HG03432 (cell line): Measurements from ENCODE around the gene AP4B1.
"Not testable (repeated sequence)": the region's sequence is repeated elsewhere in the genome, so short reads cannot be mapped to it uniquely, and the experiment has no call there.

Source experiments
- ATAC-seq: cut with Tn5 transposase; IDR thresholded peaks from one replicate; pipeline ENCODE4 v1.9.1; 2021; ENCODE audit warnings: mild to moderate bottlenecking, moderate library complexity; ENCODE audit not compliant: unreplicated experiment

The AP4B1 gene

DNA sequence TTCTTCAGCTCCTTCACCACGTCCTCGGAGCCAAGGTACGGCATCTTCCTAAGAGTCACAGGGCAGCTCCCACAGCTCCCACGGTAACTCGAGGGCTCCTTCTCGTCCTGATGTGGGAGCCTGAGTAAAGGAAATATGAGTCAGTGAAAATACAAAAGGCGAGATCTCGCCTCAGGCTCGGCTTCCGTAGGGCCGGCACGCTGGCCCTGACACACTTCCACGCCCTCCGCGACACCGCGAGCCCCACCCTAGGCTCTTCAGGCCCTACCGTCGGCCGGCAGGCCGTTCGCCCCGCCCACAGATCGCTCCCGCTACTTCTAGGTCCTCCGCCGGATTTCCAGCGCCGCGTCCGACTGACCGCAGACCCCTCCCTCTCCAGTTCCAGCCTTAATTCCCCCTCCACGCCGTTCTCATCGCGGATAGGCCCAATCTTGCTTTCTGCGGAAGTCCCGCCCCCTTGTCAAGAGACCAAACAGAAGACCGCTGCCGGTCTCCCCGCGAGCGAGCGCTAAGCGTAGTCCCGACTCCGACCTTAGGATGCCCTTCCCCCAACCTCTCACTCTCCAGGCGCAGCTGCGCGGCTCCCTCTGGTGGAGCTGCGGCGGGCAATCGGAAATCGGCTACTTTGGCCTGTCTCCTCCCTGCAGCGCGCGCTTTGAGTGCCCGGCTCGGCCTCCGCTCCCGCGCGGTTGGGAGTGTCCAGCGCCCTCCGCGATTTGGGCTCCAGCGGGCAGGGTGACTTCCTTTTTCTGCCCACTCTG, at the start of gene AP4B1, which contains the start of gene DCLRE1B:
TSS of gene AP4B1 (minus strand) at position 126 of the 761 bp plus-strand sequence. CDS start at position 44, 82 bp downstream.
TSS of gene DCLRE1B (plus strand) at position 653 of the 761 bp plus-strand sequence. CDS start 261 bp downstream, outside the sequence.
- peak; percentile 92 for ATAC-seq

GRCh38 chr1:113951719-113952118, 47.1 kb upstream of the AP4B1 start:
- no peak for ATAC-seq

- no peak for ATAC-seq
Measured at GRCh38 chr1:113950908-113951307, 46.3 kb upstream of the AP4B1 start.

- ATAC-seq, result no peak
Measured at GRCh38 chr1:113949007-113949406, 44.4 kb upstream of the AP4B1 start.

- ATAC-seq, result not testable (repeated sequence)
Measured at GRCh38 chr1:113948151-113948550, 43.6 kb upstream of the AP4B1 start.

GRCh38 chr1:113947388-113948107, 42.9 kb upstream of the AP4B1 start:
- ATAC-seq, result no peak

- no peak for ATAC-seq
Measured at GRCh38 chr1:113946678-113947387, 42.2 kb upstream of the AP4B1 start.

DNA sequence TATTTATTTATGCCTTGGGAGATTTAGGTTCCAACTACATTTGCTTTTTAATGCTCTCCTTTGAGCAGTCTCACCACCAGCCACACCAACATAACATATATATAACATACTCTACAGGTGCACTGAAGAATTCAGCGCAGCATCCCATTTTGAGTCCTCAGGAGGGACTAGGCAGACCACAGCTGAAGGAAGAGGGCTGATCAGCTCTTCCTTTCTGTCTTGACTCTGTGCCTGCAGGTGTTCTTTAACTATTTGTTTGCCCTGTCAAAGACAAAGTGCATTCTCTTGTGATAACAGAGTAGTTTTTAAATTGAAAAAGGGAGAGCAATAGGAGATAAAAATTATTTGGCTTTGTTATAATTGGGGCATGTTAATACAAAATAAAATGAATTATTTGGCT, 41.5 kb upstream of the AP4B1 start:
- no peak for ATAC-seq

DNA sequence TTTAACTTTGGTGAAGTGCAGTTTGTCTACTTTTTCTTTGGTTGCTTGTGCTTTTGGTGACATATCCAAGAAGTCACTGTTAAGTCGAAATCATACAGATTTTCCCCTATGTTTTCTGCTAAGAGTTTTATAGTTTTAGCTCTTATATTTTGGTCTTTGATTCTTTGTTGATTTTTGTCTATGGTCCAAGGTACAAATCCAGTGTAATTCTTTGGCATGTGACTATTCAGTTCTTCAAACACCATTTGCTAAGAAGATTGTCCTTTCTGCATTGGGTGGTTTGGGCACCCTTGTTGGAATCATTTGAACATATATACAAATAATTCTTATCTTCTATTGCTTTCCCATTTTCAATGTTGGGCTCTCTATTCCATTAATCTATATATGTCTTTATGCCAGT, 40.7 kb upstream of the AP4B1 start:
- ATAC-seq, result no peak

DNA sequence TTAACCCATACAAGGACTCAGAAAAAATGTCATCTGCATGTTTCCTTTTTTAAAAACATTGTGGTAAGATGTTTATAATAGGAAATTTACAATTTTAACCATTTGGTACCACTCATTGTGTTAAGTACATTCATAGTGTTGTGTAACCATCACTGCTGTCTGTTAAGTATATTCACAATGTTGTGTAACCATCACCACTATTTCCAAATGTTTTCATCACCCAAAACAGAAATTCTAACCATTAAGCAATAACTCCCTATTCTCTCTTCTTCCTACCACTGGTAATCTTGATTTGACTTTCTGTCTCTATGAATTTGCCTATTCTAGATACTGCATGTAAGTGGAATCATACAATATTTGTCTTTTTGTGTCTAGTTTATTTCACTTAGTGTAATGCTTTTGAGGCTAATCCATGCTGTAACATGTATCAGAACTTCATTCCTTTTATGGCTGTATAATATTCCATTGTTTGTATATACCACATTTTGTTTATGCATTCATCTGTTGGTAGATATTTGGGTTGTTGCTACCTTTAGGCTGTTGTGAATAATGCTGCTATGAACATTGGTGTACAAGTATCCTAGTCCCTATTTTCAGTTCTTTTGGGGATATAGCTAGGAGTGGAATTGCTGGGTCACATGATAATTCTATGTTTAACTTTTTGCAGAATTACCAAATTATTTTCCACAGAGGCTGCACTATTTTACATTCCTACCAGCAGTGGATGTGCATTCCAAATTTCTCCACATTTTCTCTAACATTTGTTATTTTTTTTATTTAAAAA, 38.6 kb upstream of the AP4B1 start:
- no peak for ATAC-seq

DNA sequence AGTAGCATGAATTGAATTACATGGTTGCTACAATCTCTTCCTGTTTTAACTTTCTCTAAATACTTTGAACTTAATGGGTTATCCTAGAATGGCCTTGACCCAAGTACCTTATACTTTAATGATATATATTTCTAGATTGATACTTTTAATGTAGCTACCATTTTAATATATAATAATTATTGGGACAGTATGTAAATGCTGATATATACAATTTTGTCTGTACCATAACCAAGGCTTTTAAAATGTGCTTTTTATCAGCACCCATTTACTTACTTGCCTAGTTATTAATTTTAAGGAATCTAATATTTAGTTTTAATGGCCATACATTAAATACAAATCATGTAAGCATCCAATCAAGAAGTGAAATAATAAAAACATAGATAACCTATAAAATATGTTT, 37.9 kb upstream of the AP4B1 start:
- no peak for ATAC-seq

- no peak for ATAC-seq
Measured at GRCh38 chr1:113941245-113941559, 36.6 kb upstream of the AP4B1 start.

DNA sequence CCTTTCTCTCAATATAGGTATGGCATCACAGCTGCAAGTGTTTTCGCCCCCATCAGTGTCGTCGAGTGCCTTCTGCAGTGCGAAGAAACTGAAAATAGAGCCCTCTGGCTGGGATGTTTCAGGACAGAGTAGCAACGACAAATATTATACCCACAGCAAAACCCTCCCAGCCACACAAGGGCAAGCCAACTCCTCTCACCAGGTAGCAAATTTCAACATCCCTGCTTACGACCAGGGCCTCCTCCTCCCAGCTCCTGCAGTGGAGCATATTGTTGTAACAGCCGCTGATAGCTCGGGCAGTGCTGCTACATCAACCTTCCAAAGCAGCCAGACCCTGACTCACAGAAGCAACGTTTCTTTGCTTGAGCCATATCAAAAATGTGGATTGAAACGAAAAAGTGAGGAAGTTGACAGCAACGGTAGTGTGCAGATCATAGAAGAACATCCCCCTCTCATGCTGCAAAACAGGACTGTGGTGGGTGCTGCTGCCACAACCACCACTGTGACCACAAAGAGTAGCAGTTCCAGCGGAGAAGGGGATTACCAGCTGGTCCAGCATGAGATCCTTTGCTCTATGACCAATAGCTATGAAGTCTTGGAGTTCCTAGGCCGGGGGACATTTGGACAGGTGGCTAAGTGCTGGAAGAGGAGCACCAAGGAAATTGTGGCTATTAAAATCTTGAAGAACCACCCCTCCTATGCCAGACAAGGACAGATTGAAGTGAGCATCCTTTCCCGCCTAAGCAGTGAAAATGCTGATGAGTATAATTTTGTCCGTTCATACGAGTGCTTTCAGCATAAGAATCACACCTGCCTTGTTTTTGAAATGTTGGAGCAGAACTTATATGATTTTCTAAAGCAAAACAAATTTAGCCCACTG, 36.0 kb upstream of the AP4B1 start:
- ATAC-seq, result peak; percentile 75

DNA sequence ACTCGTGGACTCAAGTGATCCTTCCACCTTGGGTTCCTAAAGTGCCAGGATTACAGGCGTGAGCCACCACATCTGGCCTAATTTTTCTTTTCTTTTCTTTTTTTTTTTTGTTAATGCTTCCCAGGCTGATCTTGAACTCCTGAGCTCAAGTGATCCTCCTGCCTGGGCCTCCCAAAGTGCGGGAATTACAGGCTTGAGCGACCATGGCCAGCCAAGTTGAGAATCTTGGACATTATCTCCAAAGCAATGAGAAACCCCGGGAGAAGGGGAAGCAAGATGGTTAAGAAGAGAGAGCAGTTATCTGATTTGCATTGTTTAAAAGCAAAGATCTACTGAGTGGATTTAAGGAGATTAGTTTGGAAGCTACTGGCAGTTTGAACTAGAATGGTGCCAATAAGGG, 33.6 kb upstream of the AP4B1 start:
- ATAC-seq, result no peak

GRCh38 chr1:113937146-113937545, 32.5 kb upstream of the AP4B1 start:
- no peak for ATAC-seq

GRCh38 chr1:113935970-113936369, 31.4 kb upstream of the AP4B1 start:
- no peak for ATAC-seq

DNA sequence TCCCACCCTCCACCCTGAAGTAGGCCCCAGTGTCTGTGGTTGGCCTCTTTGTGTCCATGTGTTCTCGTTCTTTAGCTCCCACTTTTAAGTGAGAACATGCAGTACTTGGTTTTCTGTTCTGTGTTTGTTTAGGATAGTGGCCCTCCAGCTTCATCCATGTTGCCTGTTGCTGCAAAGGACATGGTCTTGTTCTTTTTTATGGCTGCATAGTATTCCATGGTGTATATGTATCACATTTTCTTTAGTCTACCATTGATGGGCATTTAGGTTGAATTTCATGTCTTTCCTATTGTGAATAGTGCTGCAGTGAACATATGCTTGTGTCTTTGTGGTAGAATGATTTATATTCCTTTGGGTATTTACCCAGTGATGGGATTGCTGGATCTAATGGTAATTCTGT, 30.6 kb upstream of the AP4B1 start:
- ATAC-seq, result no peak

DNA sequence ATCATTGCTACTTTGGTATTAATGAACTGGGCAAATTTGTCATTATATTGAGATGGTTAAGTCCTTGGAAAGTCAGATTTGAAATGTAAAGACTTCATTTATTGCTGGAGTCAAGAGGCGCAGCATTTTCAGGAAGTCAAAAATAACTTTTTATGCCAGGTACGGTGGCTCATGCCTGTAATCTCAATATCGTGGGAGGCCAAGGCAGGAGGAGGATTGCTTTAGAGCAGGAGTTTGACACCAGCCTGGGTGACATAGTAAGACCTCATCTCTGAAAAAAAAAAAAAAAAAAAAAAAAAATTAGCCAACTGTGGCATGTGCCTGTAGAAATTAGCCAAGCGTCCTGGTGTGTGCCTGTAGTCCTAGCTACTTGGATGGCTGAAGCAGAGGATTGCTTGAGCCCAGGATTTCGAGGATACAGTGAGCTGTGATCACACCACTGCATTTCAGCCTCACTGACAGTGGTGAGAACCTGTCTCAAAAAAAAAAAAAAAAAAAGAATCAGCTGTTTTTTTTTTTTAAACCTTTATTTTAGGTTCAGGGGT, 30.0 kb upstream of the AP4B1 start:
- ATAC-seq, result no peak

GRCh38 chr1:113934006-113934405, 29.4 kb upstream of the AP4B1 start:
- no peak for ATAC-seq

- no peak for ATAC-seq
Measured at GRCh38 chr1:113931451-113931851, 26.9 kb upstream of the AP4B1 start.
